ENCODE data around the gene PTGES2. TPM values are rescaled to one million over a fixed set of nuclear protein-coding genes. Genes with fewer than 3 reads are reported as not detected.

PTGES2 gene
- total RNA-seq, 1 donor from 2014 or later, result 39.8 TPM

- H3K4me1 Mint-ChIP-seq (ENCODE audit: unreplicated experiment), result peaks cover 2% of the 10 kb centered on the region
- no peak overlapping the region for H3K4me3 Mint-ChIP-seq (ENCODE audit: unreplicated experiment)
- peaks cover 4% of the 10 kb centered on the region for H3K36me3 Mint-ChIP-seq (ENCODE audit: low read depth, unreplicated experiment)
- no peak overlapping the region for H3K27ac Mint-ChIP-seq (ENCODE audit: unreplicated experiment)
- peak; percentile 100 for DNase-seq (ENCODE audit: low spot score)
- H3K27me3 Mint-ChIP-seq (ENCODE audit: unreplicated experiment), result peaks cover 3% of the 10 kb centered on the region
- TF ChIP-seq CTCF (IDR thresholded peaks at IDR 0.05; ENCODE audit: unreplicated experiment), result peak; percentile 100
- H3K9me3 Mint-ChIP-seq (ENCODE audit: unreplicated experiment), result no peaks in the 10 kb centered on the region
Measured at GRCh38 chr9:128117613-128118471, 9.7 kb downstream of the PTGES2 start.

GRCh38 chr9:128116104-128117083 is 11.1 kb downstream of the PTGES2 start:
- H3K27ac Mint-ChIP-seq (ENCODE audit: unreplicated experiment), result no peak overlapping the region
- H3K36me3 Mint-ChIP-seq (ENCODE audit: low read depth, unreplicated experiment), result peaks cover 4% of the 10 kb centered on the region
- H3K4me3 Mint-ChIP-seq (ENCODE audit: unreplicated experiment), result no peak overlapping the region
- H3K27me3 Mint-ChIP-seq (ENCODE audit: unreplicated experiment), result peaks cover 3% of the 10 kb centered on the region
- no peak for TF ChIP-seq CTCF (IDR thresholded peaks at IDR 0.05; ENCODE audit: unreplicated experiment)
- H3K4me1 Mint-ChIP-seq (ENCODE audit: unreplicated experiment), result peaks cover 2% of the 10 kb centered on the region
- DNase-seq (ENCODE audit: low spot score), result no peak
- H3K9me3 Mint-ChIP-seq (ENCODE audit: unreplicated experiment), result no peaks in the 10 kb centered on the region

GRCh38 chr9:128115187-128116103 is 12.1 kb downstream of the PTGES2 start:
- Mint-ChIP-seq H3K4me3 (ENCODE audit: unreplicated experiment) (no peak overlapping the region), H3K27me3 (ENCODE audit: unreplicated experiment) (peaks cover 3% of the 10 kb centered on the region), H3K27ac (ENCODE audit: unreplicated experiment) (no peak overlapping the region), H3K36me3 (ENCODE audit: low read depth, unreplicated experiment) (peaks cover 4% of the 10 kb centered on the region), H3K9me3 (ENCODE audit: unreplicated experiment) (no peaks in the 10 kb centered on the region), H3K4me1 (ENCODE audit: unreplicated experiment) (peaks cover 2% of the 10 kb centered on the region)
- no peak for DNase-seq (ENCODE audit: low spot score)
- TF ChIP-seq CTCF (IDR thresholded peaks at IDR 0.05; ENCODE audit: unreplicated experiment), result no peak

GRCh38 chr9:128114326-128115186 is 13.0 kb downstream of the PTGES2 start:
- Mint-ChIP-seq H3K36me3 (ENCODE audit: low read depth, unreplicated experiment) (peaks cover 7% of the 10 kb centered on the region), H3K9me3 (ENCODE audit: unreplicated experiment) (no peaks in the 10 kb centered on the region), H3K27ac (ENCODE audit: unreplicated experiment) (no peak overlapping the region), H3K27me3 (ENCODE audit: unreplicated experiment) (peaks cover 4% of the 10 kb centered on the region), H3K4me1 (ENCODE audit: unreplicated experiment) (peaks cover 2% of the 10 kb centered on the region), H3K4me3 (ENCODE audit: unreplicated experiment) (no peak overlapping the region)
- TF ChIP-seq CTCF (IDR thresholded peaks at IDR 0.05; ENCODE audit: unreplicated experiment), result no peak
- no peak for DNase-seq (ENCODE audit: low spot score)

All from endothelial cell (in vitro differentiated cells).